Gastrocnemius medialis (tissue), 4 donors: ENCODE results near the gene LRRC3. TPM values are rescaled to one million over a fixed set of nuclear protein-coding genes. Genes with fewer than 3 reads are reported as not detected.

Experiments used
- ATAC-seq, 2 donors: fragments of 150-250 bp; one replicate each; pipeline ENCODE4 v1.9.1; 2016
- DNase-seq, 2 donors: peaks; one replicate each; pipeline ENCODE4 v3.0.0-alpha.2; 2019
- H3K27ac ChIP-seq, 4 donors: fragments of 200-600 bp; sonication (generic); 1 replicate in 1 of 4; 2 replicates in 3 of 4; pipeline ENCODE4 v1.5.1; 2016 to 2018; ENCODE audit warnings: mild to moderate bottlenecking in 2 of 4, moderate library complexity in 1 of 4
- H3K27me3 ChIP-seq, 3 donors: fragments of 200-600 bp; sonication (generic) in 2 of 3; 1 replicate in 1 of 3; 2 replicates in 2 of 3; pipeline versions ENCODE4 v1.5.1 to v1.6.0; 2016 to 2019; ENCODE audit warnings: mild to moderate bottlenecking in 1 of 3, moderate library complexity in 1 of 3
- H3K36me3 ChIP-seq, 2 donors: fragments of 200-600 bp; sonication (generic) in 1 of 2; one replicate each; pipeline ENCODE4 v1.5.1; 2017 to 2018
- H3K4me1 ChIP-seq, 2 donors: fragments of 200-600 bp; sonication (generic) in 1 of 2; one replicate each; pipeline ENCODE4 v1.5.1; 2016 to 2017; ENCODE audit warnings: mild to moderate bottlenecking in 2 of 2
- H3K4me3 ChIP-seq, 4 donors: fragments of 200-600 bp; sonication (generic) in 3 of 4; 1 replicate in 1 of 4; 2 replicates in 3 of 4; pipeline ENCODE4 v1.5.1; 2016 to 2019; ENCODE audit warnings: mild to moderate bottlenecking in 2 of 4
- H3K9me3 ChIP-seq, 3 donors: fragments of 200-600 bp; sonication (generic) in 2 of 3; 1 replicate in 1 of 3; 2 replicates in 2 of 3; pipeline ENCODE4 v1.5.1; 2016 to 2019
- POLR2A ChIP-seq, 2 donors: fragments of 450-650 bp; IDR thresholded peaks; one replicate each; pipeline ENCODE4 v1.6.1; 2017; ENCODE audit warnings: antibody characterized with exemption in 2 of 2, mild to moderate bottlenecking in 2 of 2, moderate library complexity in 2 of 2
- in situ Hi-C, 4 donors: fragments of 200-750 bp; cut with MboI; loops; one replicate each; pipeline versions ENCODE4 v1.15.0 to v1.8.0; 2017; ENCODE audit warnings: low sequenced_read_pairs in 4 of 4
- intact Hi-C: fragments of 100-400 bp; cut with DNase I; formaldehyde crosslinking; loops from one replicate; pipeline ENCODE4 v1.15.1; 2023; ENCODE audit warnings: low total_unique reads
- total RNA-seq, 4 donors: library from RNA; depleted of rRNA; stranded (reverse); fragments of >200 nt; gene quantifications; one replicate each; pipeline versions ENCODE4 v1.1.0 to v1.2.3, GENCODE V29; 2016
- TF ChIP-seq, protein P1 (sequence below), 5 experiments: fragments of 450-650 bp in 3 of 5; fragments of 200-600 bp in 2 of 5; sonication (generic) in 2 of 5; IDR thresholded peaks in 4 of 5; conservative IDR thresholded peaks in 1 of 5; 1 replicate in 4 of 5; 2 replicates in 1 of 5; pipeline ENCODE4 v1.5.1; 2016 to 2019; ENCODE audit warnings: antibody characterized with exemption in 5 of 5, mild to moderate bottlenecking in 3 of 5, moderate library complexity in 3 of 5

Gene LRRC3
- total RNA-seq, 4 donors from 2014 or later: 0.36 to 0.70 (median 0.55) TPM

DNA sequence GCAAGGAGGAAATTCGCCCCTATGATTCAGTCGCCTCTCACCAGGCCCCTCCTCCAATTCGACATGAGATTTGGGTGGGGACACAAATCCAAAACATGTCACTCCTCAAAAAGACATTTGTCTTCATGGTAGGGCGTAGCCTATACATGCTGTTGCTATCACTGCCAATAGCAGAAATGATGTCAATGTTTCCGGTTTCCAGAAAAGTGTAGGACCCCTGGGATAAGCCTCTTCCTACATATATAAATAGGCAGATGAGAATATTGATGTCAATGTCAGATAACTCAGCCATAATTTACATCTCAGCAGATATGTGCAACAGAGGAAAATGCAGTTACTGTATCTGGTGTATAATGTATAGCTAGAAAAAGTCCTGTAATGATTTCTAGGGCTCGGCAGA is 16.7 kb downstream of the LRRC3 start:
- ATAC-seq (no peak), DNase-seq (no peak)
- in situ Hi-C loops (no loop called here), intact Hi-C loops (no loop called here)
- no peaks in the 10 kb centered on the region for H3K4me1 ChIP-seq
- H3K27ac ChIP-seq: no peak overlapping the region
- no peaks in the 10 kb centered on the region for H3K36me3 ChIP-seq
- H3K27me3 ChIP-seq: peaks cover 0 to 5% (median 0%) of the 10 kb centered on the region in 3 donors
- no peak for TF ChIP-seq POLR2A (IDR thresholded peaks at IDR 0.05)
- TF ChIP-seq, protein P1, sequence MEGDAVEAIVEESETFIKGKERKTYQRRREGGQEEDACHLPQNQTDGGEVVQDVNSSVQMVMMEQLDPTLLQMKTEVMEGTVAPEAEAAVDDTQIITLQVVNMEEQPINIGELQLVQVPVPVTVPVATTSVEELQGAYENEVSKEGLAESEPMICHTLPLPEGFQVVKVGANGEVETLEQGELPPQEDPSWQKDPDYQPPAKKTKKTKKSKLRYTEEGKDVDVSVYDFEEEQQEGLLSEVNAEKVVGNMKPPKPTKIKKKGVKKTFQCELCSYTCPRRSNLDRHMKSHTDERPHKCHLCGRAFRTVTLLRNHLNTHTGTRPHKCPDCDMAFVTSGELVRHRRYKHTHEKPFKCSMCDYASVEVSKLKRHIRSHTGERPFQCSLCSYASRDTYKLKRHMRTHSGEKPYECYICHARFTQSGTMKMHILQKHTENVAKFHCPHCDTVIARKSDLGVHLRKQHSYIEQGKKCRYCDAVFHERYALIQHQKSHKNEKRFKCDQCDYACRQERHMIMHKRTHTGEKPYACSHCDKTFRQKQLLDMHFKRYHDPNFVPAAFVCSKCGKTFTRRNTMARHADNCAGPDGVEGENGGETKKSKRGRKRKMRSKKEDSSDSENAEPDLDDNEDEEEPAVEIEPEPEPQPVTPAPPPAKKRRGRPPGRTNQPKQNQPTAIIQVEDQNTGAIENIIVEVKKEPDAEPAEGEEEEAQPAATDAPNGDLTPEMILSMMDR (IDR thresholded peaks at IDR 0.05 in 4 of 5, conservative IDR thresholded peaks at IDR 0.05 in 1 of 5): no peak
- H3K4me3 ChIP-seq: no peak overlapping the region
- H3K9me3 ChIP-seq: no peaks in the 10 kb centered on the region

DNA sequence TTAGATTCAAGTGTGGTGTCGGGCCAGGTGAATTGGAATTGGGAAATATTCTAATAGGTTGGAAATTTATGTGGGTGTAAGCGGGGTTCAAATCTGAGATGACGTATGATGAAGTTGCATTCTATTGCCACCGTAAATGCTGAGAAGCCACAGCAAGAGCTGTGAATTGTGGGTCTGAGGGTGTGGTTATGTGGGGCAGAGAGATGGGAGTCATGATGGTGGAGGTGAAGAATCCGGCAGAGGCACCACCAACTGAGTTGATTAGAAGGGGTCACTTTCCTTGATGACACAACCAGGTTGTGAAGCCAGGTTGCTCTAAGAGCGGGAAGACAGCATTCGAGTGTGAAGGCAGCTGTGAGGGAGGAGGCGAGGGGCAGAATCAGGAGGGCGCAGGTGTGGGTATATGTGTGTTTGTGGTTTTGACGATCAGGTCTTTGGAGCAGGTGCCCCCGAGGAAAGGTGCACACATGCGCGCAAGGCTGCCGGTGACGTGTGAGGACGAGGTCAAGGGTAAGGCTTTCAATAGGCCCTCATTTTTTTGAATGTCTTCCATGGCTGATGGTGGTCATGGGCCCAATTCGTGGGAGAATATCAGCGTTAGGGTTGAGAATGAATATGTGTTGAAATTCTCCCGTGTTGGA is 18.7 kb downstream of the LRRC3 start:
- ATAC-seq: no peak
- Histone ChIP-seq H3K4me1 (no peaks in the 10 kb centered on the region), H3K36me3 (no peaks in the 10 kb centered on the region), H3K9me3 (no peaks in the 10 kb centered on the region), H3K27me3 (no peaks in the 10 kb centered on the region), H3K27ac (no peak overlapping the region), H3K4me3 (no peak overlapping the region)
- TF ChIP-seq POLR2A (IDR thresholded peaks at IDR 0.05): no peak
- TF ChIP-seq, protein P1 (IDR thresholded peaks at IDR 0.05 in 4 of 5, conservative IDR thresholded peaks at IDR 0.05 in 1 of 5): no peak
- intact Hi-C loops: no loop called here
- DNase-seq: no peak
- in situ Hi-C loops: no loop called here

DNA sequence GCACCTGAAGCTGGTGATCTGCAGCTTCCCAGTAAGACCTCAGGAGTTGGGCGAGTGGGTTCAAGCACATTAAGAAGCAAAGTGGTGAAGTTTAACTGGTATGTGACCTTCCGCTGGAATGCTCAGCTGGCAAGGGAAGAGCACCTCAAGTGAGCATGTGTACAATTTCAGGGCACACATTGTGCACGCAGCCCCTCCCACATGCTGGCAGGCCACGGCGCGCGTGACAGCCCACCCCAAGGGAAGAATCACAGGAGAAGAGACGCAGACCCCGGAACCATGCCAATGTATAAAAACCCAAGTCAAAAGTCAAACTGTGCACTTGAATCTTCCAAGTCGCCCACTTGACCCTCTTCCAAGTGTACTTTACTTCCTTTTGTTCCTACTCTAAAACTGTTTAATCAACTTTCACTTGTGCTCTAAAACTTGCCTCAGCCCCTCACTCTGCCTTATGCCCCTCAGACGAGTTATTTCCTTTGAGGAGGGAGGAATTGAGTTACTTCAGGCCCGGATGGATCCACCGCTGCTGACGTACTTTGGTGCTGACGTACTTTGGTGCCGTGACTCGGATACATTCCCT is 20.0 kb downstream of the LRRC3 start:
- in situ Hi-C loops: no loop called here
- no peak for DNase-seq
- Histone ChIP-seq H3K9me3 (no peaks in the 10 kb centered on the region), H3K27ac (no peak overlapping the region), H3K4me1 (no peaks in the 10 kb centered on the region), H3K4me3 (no peak overlapping the region), H3K36me3 (no peaks in the 10 kb centered on the region), H3K27me3 (peaks cover 0 to under 1% (median 0%) of the 10 kb centered on the region in 3 donors)
- intact Hi-C loops: no loop called here
- ATAC-seq: no peak
- TF ChIP-seq POLR2A (IDR thresholded peaks at IDR 0.05): no peak
- TF ChIP-seq, protein P1 (IDR thresholded peaks at IDR 0.05 in 4 of 5, conservative IDR thresholded peaks at IDR 0.05 in 1 of 5): no peak

DNA sequence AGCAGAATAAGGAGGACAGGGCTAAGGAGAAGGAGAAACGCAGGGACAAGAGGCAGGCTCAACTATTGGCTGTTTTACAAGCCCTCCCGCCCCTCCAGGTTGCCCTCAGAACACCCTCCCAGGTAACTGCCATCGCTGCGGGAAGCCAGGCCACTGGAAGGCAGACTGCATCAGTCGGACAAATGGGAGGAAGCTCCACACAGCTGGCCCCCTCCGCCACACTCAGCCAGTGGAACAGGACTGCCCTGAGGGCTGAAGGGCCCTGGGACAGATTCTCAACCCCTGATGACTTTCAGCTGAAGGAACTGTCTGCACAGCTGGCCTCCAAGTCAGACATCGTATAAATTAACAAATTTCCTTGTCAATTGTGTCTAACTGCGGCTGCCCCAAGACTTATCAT is 21.8 kb downstream of the LRRC3 start:
- DNase-seq (no peak), ATAC-seq (no peak)
- H3K27ac ChIP-seq: no peak overlapping the region
- TF ChIP-seq, protein P1 (IDR thresholded peaks at IDR 0.05 in 4 of 5, conservative IDR thresholded peaks at IDR 0.05 in 1 of 5): no peak
- no peak for TF ChIP-seq POLR2A (IDR thresholded peaks at IDR 0.05)
- peaks cover 0 to 4% (median 0%) of the 10 kb centered on the region in 3 donors for H3K27me3 ChIP-seq
- no peak overlapping the region for H3K4me3 ChIP-seq
- H3K4me1 ChIP-seq: no peaks in the 10 kb centered on the region
- intact Hi-C loops (no loop called here), in situ Hi-C loops (no loop called here)
- no peaks in the 10 kb centered on the region for H3K36me3 ChIP-seq
- no peaks in the 10 kb centered on the region for H3K9me3 ChIP-seq
